ENCODE measurements around the gene DPP6. TPM values are rescaled to one million over a fixed set of nuclear protein-coding genes. Genes with fewer than 3 reads are reported as not detected.
A peak's percentile ranks its signal among the peaks of the same experiment; 100 is the strongest.

The DPP6 gene
- total and polyA plus RNA-seq, 8 donors, result 0.29 to 1.2 (median 0.57) TPM

DNA sequence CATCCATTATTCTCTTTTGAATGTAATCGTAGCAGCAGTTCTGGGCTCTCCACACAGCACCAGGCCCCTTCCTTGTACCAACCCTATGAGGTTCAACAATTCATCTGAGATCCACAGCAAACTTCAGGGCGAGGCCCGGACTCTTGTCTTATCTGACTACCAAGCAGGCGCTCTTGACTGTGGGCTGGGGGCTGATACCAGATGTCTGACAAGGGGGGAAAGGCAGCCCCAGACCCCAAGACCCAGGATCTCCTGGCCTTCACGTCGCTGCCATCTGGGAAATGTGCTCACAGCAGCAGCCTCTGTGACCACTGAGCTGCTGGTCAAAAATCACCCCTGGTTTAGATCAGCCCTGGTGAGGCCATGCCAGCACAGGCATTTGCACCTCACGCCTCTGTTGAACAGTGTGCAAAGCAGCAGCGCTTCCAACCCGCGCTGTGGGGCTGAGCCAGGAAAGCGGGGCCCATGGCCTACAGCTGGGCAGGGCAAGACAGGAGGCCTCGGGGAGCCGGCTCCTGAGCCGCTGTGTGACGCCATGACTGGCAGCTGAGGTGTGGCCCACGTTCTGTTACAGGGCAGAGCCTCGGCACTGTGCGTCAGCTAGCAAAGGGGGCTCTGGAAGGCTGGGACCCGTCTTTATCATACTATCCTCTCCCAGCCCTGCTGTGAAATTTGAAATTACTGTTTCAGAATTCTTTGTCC, 806.8 kb downstream of the DPP6 start:
- H3K36me3 ChIP-seq, result no peaks in the 10 kb centered on the region
- TF ChIP-seq, protein P1, sequence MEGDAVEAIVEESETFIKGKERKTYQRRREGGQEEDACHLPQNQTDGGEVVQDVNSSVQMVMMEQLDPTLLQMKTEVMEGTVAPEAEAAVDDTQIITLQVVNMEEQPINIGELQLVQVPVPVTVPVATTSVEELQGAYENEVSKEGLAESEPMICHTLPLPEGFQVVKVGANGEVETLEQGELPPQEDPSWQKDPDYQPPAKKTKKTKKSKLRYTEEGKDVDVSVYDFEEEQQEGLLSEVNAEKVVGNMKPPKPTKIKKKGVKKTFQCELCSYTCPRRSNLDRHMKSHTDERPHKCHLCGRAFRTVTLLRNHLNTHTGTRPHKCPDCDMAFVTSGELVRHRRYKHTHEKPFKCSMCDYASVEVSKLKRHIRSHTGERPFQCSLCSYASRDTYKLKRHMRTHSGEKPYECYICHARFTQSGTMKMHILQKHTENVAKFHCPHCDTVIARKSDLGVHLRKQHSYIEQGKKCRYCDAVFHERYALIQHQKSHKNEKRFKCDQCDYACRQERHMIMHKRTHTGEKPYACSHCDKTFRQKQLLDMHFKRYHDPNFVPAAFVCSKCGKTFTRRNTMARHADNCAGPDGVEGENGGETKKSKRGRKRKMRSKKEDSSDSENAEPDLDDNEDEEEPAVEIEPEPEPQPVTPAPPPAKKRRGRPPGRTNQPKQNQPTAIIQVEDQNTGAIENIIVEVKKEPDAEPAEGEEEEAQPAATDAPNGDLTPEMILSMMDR (IDR thresholded peaks at IDR 0.05), result no peak
- H3K9me3 ChIP-seq, result no peaks in the 10 kb centered on the region
- H3K4me3 ChIP-seq, result no peak overlapping the region
- intact Hi-C loops (cut with DNase I), result no loop called here
- H3K4me1 ChIP-seq, result no peaks in the 10 kb centered on the region
- H3K27ac ChIP-seq, result no peak overlapping the region
- DNase-seq, result peak in 1 of 4 donors; percentile 73
- ATAC-seq, result no peak
- peaks cover 0 to 3% of the 10 kb centered on the region in 2 donors for H3K27me3 ChIP-seq

DNA sequence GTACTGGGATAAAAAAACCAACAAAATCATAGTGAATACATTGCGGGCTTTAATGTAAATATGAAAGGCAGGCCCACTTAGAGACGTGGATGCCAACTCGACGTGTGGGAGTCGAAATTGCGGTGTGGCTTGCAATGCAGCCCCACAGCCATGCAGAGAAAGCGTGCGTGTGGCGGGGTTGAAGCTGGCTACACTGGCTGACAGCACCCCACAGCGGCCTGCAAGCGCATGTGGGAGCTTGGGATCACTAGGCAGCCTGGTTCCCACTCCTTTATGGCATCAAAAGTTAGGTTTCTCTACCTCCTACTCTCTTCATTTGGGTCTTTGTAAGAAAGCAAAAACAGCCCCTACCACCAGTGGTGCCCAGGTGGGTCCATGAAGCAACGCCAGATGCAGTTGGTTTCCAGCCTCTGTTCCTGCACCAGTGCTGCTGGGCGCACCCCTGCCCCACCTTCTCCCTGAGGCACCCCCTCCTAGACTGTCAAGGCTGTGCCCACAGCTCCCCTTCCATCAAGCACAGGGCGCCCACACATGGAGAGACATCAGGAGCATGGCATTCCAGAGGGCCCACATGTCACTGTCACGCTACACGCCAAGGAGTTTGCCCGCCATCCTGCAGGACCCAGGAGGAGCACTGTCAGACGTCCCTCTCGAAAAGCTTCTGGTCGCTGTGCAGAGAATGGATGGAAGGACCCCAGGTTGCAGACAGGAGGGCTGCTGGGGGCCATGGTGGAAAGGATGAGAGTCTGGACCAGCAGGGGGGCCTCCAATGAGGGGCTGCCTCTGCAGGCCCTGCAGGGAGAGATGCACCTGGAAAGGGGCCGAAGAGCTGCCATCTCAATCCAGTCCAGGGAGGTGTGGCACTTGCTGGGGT, 807.8 kb downstream of the DPP6 start:
- DNase-seq, result no peak
- Histone ChIP-seq H3K27me3 (peaks cover 0 to 7% of the 10 kb centered on the region in 2 donors), H3K27ac (no peak overlapping the region), H3K9me3 (no peaks in the 10 kb centered on the region), H3K4me3 (no peak overlapping the region), H3K4me1 (no peaks in the 10 kb centered on the region), H3K36me3 (no peaks in the 10 kb centered on the region)
- ATAC-seq, result no peak
- TF ChIP-seq, protein P1 (IDR thresholded peaks at IDR 0.05), result no peak
- intact Hi-C loops (cut with DNase I), result no loop called here

DNA sequence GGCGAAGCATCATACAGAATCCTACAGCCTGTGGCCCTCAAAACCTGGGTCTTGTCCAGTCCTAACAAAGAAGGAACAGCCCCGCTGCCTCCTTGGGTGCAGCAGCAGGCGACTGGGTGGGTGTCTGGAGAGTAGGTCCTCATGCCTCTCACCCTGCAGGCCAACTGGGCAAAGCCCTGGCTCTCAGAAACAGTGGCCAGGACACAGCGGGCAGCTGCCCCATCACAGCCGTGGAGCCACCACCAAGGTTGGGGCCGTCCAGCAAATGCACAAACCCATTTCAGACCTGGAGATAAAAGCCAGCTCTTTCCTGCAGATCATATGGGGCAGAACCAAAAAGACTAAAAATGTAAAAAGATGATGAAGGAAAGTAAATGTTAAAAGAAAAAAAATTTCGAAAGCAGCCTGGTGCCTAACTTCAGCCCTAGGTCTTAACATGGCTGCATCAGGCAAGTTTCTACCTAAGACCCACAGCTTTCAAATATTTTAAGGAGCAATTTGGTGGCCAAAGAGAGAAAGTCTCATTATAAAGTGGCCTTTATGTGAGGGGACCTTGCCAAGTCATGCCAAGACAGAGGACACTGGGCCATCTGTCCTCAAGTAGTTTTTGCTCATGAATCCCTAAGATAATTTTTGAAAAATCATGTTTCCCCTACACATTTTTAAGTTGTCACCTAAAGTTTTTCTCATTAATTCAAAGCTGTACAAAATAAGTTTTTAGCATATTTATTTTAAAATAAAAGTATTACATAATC, 808.6 kb downstream of the DPP6 start:
- Histone ChIP-seq H3K4me1 (no peaks in the 10 kb centered on the region), H3K27me3 (peaks cover 0 to 7% of the 10 kb centered on the region in 2 donors), H3K27ac (no peak overlapping the region), H3K9me3 (no peaks in the 10 kb centered on the region), H3K36me3 (no peaks in the 10 kb centered on the region), H3K4me3 (no peak overlapping the region)
- ATAC-seq (no peak), DNase-seq (no peak)
- intact Hi-C loops (cut with DNase I), result no loop called here
- TF ChIP-seq, protein P1 (IDR thresholded peaks at IDR 0.05), result no peak

DNA sequence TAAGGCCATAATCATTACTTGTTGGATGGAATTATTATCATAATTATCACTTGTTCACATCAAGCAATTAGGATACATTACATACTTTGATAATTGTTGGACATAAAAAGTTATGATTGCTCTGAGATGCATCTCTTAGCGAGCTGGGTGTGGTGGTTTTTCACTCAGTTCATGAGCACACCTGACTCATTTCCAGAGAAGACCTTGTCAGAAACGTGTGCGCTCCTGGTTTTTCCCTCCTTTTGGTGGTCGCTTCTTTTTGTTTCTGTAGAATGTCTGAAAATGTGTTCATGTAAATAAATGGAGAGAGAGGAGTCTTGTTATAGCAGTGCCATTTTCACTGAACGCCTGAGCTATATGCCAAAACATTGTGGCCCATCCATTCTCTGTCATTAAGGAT, 809.4 kb downstream of the DPP6 start:
- H3K27ac ChIP-seq, result no peak overlapping the region
- TF ChIP-seq, protein P1 (IDR thresholded peaks at IDR 0.05), result no peak

More for the DNA sequence above, 809.4 kb downstream of the DPP6 start:
- Histone ChIP-seq H3K36me3 (no peaks in the 10 kb centered on the region), H3K4me1 (no peaks in the 10 kb centered on the region), H3K27me3 (peaks cover 0 to 13% of the 10 kb centered on the region in 2 donors), H3K9me3 (no peaks in the 10 kb centered on the region), H3K4me3 (no peak overlapping the region)
- ATAC-seq (no peak), DNase-seq (no peak)
- intact Hi-C loops (cut with DNase I), result no loop called here

Measured in left lung (tissue), 10 donors.